ENCODE results near the gene MAVS. TPM values are rescaled to one million over a fixed set of nuclear protein-coding genes. Genes with fewer than 3 reads are reported as not detected.
A peak's percentile ranks its signal among the peaks of the same experiment; 100 is the strongest.

Gene MAVS
- total RNA-seq, 1 donor: 32.4 TPM

DNA sequence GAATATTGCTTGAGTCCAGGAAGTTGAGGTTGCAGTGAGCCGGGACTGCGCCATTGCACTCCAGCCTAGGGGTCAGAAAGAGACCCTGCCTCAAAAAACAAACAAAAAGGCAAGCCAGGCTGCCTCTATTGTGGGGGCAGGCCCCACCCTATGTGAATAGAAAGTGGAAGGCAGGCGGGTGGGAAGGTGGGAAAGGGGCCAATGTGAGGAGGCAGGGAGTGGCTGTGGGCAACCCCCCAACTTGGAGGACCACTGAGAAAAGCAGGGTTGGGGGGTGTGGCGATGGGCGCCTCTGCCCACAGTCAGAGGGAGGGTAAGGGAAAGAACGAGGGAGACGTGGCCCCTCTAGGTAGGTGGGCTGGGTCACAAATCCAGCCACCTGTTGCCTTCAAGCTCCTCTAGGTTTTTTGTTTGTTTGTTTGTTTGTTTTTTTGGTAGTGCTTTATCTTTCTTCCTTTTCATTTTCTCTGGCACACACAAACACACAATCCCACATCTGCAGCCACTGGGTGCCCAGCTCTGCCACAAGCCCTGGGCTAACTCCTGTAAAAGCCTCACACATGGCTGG lies 31.6 kb upstream of the MAVS start:
- no peak overlapping the region for H3K4me3 ChIP-seq (ENCODE audit: low read depth, low read length)
- no peak for DNase-seq (ENCODE audit: low read depth)
- TF ChIP-seq, protein P1, sequence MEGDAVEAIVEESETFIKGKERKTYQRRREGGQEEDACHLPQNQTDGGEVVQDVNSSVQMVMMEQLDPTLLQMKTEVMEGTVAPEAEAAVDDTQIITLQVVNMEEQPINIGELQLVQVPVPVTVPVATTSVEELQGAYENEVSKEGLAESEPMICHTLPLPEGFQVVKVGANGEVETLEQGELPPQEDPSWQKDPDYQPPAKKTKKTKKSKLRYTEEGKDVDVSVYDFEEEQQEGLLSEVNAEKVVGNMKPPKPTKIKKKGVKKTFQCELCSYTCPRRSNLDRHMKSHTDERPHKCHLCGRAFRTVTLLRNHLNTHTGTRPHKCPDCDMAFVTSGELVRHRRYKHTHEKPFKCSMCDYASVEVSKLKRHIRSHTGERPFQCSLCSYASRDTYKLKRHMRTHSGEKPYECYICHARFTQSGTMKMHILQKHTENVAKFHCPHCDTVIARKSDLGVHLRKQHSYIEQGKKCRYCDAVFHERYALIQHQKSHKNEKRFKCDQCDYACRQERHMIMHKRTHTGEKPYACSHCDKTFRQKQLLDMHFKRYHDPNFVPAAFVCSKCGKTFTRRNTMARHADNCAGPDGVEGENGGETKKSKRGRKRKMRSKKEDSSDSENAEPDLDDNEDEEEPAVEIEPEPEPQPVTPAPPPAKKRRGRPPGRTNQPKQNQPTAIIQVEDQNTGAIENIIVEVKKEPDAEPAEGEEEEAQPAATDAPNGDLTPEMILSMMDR (IDR thresholded peaks at IDR 0.05; ENCODE audit: insufficient read depth, low read depth, low read length): no peak

DNA sequence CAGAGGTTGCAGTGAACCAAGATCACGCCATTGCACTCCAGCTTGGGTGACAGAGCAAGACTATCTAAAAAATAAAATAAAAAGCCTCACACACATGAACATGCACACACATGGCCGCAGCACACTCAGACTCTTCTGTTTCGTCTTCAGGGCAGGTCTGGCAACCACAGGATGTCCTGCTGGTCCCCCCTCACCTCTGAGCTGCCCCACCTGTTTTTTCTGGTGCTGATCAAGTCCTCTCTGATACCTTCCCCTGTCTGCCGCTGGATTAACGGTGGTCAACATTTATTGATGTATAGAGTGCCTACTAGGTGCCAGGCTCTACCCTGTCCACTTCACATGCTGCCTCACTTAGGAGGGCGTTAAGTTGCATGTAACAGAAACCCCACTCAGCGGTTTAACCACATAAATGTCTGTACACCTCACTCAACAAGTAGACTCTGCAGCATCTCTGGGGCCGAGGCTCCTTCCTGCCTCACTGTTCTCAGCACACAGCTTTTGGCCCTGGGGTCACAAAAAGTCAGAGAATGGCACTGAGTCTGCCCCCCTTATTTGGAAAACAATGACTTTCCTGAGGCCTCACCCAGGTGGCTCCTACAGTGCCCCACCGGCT lies 30.8 kb upstream of the MAVS start:
- TF ChIP-seq, protein P1 (IDR thresholded peaks at IDR 0.05; ENCODE audit: insufficient read depth, low read depth, low read length): no peak
- no peak for DNase-seq (ENCODE audit: low read depth)
- H3K4me3 ChIP-seq (ENCODE audit: low read depth, low read length): no peak overlapping the region

DNA sequence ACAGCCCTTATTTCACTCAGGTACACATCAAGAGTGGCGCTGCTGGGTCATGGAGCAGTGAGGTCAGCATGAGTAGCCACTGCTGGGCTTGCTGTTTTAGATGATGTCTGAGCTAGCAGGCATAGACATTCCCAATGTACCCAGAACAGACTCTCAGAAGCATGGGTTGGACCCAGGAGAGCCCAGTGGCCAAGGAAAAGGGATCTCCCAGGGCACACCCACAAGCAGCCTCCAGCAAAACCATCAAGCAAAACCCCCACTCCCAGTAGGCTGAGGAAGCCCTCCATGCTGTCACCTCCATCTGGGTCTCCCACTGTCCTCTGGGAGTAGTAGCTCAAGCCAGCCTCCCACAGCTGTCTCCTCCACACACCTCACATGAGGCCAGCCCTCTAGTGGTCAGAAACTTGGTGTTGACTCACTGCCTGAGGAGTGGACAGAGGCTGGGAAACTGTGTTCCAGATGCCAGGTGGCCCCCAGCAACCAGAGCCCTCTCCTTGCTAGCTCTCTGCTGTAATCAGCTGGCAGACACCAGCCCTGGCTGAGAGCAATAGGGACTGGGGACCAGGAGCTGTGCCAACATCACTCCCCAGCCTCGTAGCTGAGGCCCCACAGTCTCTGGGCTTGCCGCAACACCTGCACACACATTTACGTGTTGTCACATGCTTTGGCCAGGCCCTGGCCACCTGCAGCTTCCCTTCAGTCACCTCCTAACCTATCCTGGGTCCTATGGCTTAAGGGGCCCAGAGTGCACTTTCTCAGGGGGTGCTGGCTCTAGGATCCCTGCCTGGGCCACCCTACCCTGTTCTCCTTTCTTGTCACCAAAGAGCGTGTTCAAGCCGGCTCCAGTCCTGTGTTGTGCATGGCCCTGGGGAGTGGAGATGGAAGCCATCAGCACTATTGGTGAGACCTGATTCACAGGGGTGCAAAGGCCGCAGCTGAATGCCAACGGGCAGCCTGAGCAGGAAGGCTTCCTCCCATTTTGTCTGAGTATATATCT lies 28.2 kb upstream of the MAVS start:
- DNase-seq (ENCODE audit: low read depth): peak; percentile 85
- no peak overlapping the region for H3K4me3 ChIP-seq (ENCODE audit: low read depth, low read length)
- TF ChIP-seq, protein P1 (IDR thresholded peaks at IDR 0.05; ENCODE audit: insufficient read depth, low read depth, low read length): peak; percentile 88

DNA sequence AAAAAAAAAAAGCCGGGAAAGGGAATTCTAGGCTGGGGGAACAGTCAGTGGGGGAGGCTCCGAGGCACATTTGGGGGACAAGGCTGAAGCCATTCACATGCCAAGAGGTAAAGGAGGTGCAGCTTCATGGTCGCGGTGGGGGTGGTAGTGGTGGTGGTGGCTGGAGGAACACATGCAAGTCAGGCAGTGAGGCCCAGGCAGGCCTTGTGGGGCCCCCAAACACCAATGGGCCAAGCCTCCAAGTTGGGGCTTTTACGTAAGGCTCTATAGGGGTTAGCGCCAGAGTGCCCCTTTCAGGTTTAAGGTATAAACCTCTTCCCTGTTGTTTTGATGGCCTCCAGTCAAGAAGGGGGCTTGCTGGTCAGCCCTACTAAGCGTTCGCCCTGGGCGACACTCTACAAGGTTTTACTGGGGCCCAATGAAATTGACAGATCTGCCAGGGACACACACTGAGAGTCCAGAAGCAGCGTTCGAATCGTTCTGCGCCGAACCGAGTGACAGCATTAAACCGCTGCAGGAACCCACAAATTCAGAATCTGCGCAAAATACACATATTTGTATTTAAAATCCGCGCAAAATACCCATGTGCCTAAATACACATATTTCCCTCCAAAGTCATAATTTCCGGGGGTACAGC lies 27.1 kb upstream of the MAVS start:
- H3K4me3 ChIP-seq (ENCODE audit: low read depth, low read length): peak overlapping the region; percentile 84
- TF ChIP-seq, protein P1 (IDR thresholded peaks at IDR 0.05; ENCODE audit: insufficient read depth, low read depth, low read length): no peak
- no peak for DNase-seq (ENCODE audit: low read depth)

DNA sequence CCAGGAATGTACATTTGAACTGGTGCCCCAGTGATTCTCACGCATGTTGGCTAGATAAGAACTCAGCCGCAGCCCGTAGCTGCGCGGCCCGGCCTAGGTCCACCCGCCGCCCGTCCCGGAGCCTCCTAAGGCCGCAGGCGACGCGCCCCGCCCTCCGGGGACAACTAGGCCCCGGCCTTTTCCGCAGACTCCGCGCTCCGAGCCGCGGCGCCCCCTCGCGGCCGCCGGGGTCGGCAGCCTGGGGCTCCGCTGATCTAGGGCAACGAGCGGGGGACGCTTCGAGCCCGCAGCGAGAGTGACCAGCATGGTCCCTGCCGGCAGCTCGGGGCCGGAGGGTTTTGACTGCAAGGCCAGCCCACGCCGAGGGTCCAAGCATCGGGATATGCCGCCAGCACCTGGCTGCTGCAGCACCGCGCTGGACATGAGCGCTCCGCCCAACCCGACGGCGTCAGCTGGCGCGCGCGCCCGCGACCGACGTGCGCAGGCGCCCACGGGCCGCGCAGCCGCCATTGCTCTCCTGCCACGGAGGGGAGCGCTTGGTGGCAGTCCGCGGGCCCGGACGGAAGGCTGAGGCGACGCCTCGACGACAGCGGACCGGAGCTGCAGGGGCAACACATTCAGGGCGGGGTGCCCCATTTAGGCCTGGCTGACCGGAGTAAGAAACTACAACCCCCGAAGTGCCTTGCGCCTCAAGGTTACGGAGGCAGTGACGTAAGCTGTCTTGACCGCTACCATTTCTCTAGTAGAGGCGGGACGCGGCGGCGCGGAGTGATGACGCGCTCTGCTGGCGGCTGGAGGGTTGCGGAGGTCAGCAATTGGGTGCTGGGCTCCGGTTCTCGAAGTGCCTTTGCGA lies 26.4 kb upstream of the MAVS start, which contains the start of gene AP5S1:
Gene AP5S1 (plus strand): TSS at position 500 of the 853 bp plus-strand sequence. CDS start 1,571 bp downstream, outside the sequence.
- peak; percentile 97 for DNase-seq (ENCODE audit: low read depth)
- H3K4me3 ChIP-seq (ENCODE audit: low read depth, low read length): peak within 1 kb of the TSS; percentile 84
- TF ChIP-seq, protein P1 (IDR thresholded peaks at IDR 0.05; ENCODE audit: insufficient read depth, low read depth, low read length): peak; percentile 92
